ENCODE data around the gene HEPN1. TPM values are rescaled to one million over a fixed set of nuclear protein-coding genes. Genes with fewer than 3 reads are reported as not detected.

HEPN1 gene
- polyA plus RNA-seq, 2 of the 4 experiments (the other 2 are of a cell fraction) = not detected

- POLR2A ChIA-PET = no interaction called here
- Histone ChIP-seq H3K4me2 (no peak overlapping the region), H3K4me1 (0 out of 3 replicates have a peak, but pooled peaks cover 9% of the 10 kb centered on the region), H3K9me3 (no peaks in the 10 kb centered on the region), H3K27ac (no peak overlapping the region), H3K4me3 (no peak overlapping the region)
- TF ChIP-seq TP53 (CRISPR knock-in tag; IDR thresholded peaks at IDR 0.05) (no peak), FOSB (CRISPR knock-in tag; IDR thresholded peaks at IDR 0.05) (no peak), POLR2A (IDR thresholded peaks at IDR 0.05; ENCODE audit: low read length) (no peak), HOXB13 (CRISPR knock-in tag; IDR thresholded peaks at IDR 0.05; ENCODE audit: low read depth) (no peak), TFCP2L1 (CRISPR knock-in tag; IDR thresholded peaks at IDR 0.05) (no peak), JUN (IDR thresholded peaks at IDR 0.05) (no peak), JUNB (IDR thresholded peaks at IDR 0.05) (no peak), ESRRA (IDR thresholded peaks at IDR 0.05; ENCODE audit: borderline replicate concordance, low read length) (no peak)
- WGBS (ENCODE audit: missing lambda C conversion rate) = 10% methylated on average over 6 of the region's 6 CpGs
- CTCF ChIA-PET = interaction anchor here (1.6 kb wide), 1 partner anchor 62 kb away, joined by 7 read pairs; no protein-coding TSS in a partner anchor
- ATAC-seq (no peak), FAIRE-seq (no peak), DNase-seq (ENCODE audit: low read depth in 1 of 2, low spot score in 1 of 2) (no peak)
These were observed 19.2 kb downstream of the HEPN1 start for GRCh38 chr11:124938206-124938765.

- Histone ChIP-seq H3K27ac (no peak overlapping the region), H3K9me3 (no peaks in the 10 kb centered on the region), H3K4me2 (no peak overlapping the region), H3K4me1 (0 out of 3 replicates have a peak, but pooled peaks cover 9% of the 10 kb centered on the region), H3K4me3 (no peak overlapping the region)
- POLR2A ChIA-PET = no interaction called here
- DNase-seq (ENCODE audit: low read depth in 1 of 2, low spot score in 1 of 2) (no peak), FAIRE-seq (no peak), ATAC-seq (no peak)
- 53% methylated on average over 5 of the region's 6 CpGs for WGBS (ENCODE audit: missing lambda C conversion rate)
- TF ChIP-seq HMGXB4 (CRISPR knock-in tag; IDR thresholded peaks at IDR 0.05; ENCODE audit: borderline replicate concordance) = no peak
- TF ChIP-seq FOXS1 (CRISPR knock-in tag; IDR thresholded peaks at IDR 0.05) = no peak
- TF ChIP-seq HOXA7 (CRISPR knock-in tag; IDR thresholded peaks at IDR 0.05) = no peak
- TF ChIP-seq CBX2 (IDR thresholded peaks at IDR 0.05; ENCODE audit: borderline replicate concordance, low read depth) = no peak
- no peak for TF ChIP-seq RCOR1 (IDR thresholded peaks at IDR 0.05; ENCODE audit: low read depth, low read length)
- TF ChIP-seq ELK1 (IDR thresholded peaks at IDR 0.05; ENCODE audit: low read depth, low read length) = no peak
- TF ChIP-seq ZFP36 (IDR thresholded peaks at IDR 0.05; ENCODE audit: borderline replicate concordance, partially characterized antibody) = no peak
- TF ChIP-seq ZSCAN20 (CRISPR knock-in tag; IDR thresholded peaks at IDR 0.05) = no peak
- TF ChIP-seq ESRRA (IDR thresholded peaks at IDR 0.05; ENCODE audit: borderline replicate concordance, low read length) = no peak
- TF ChIP-seq KDM1A (IDR thresholded peaks at IDR 0.05; ENCODE audit: low read depth) = no peak
- no peak for TF ChIP-seq USF2 (IDR thresholded peaks at IDR 0.05)
- no peak for TF ChIP-seq HOXB5 (CRISPR knock-in tag; IDR thresholded peaks at IDR 0.05)
- TF ChIP-seq GATA3 (IDR thresholded peaks at IDR 0.05; ENCODE audit: borderline replicate concordance) = no peak
- TF ChIP-seq CBX8 (IDR thresholded peaks at IDR 0.05) = no peak
- TF ChIP-seq REST (IDR thresholded peaks at IDR 0.05) = no peak
- TF ChIP-seq MAZ (IDR thresholded peaks at IDR 0.05; ENCODE audit: borderline replicate concordance, low read depth, low read length) = no peak
- TF ChIP-seq ZC3H11A (IDR thresholded peaks at IDR 0.05) = no peak
- no peak for TF ChIP-seq HES2 (IDR thresholded peaks at IDR 0.05)
- no peak for TF ChIP-seq POLR2A (IDR thresholded peaks at IDR 0.05; ENCODE audit: low read length)
- TF ChIP-seq POLR2AphosphoS2 (conservative IDR thresholded peaks at IDR 0.05; ENCODE audit: low read length) = no peak
- CTCF ChIA-PET = interaction anchor here (1.6 kb wide), 1 partner anchor 63 kb away, joined by 7 read pairs; no protein-coding TSS in a partner anchor
These were observed 19.9 kb downstream of the HEPN1 start for GRCh38 chr11:124938970-124939369.
